ENCODE data around the gene CDC40.

Gene CDC40

GRCh38 chr6:110180228-110181008 is at the start of gene CDC40:
Gene CDC40, plus strand, starts transcription at chr6:110180427. Its CDS starts 18 bp downstream, at chr6:110180445.
- peak in 1 of 2 experiments; percentile 53 for DNase-seq

- DNase-seq: no peak
These were observed 42.0 kb upstream of the CDC40 start for GRCh38 chr6:110137924-110138887.

GRCh38 chr6:110139052-110139451 is 41.2 kb upstream of the CDC40 start:
- no peak for DNase-seq

- DNase-seq: peak; percentile 9 to 10
These were observed 39.6 kb upstream of the CDC40 start for GRCh38 chr6:110140650-110141049.

GRCh38 chr6:110147870-110148269 is 32.4 kb upstream of the CDC40 start:
- no peak for DNase-seq

GRCh38 chr6:110158479-110158878 is 21.7 kb upstream of the CDC40 start:
- DNase-seq: no peak

- DNase-seq: no peak
These were observed 10.1 kb upstream of the CDC40 start for GRCh38 chr6:110170081-110170480.

- no peak for DNase-seq
These were observed 6.6 kb upstream of the CDC40 start for GRCh38 chr6:110173506-110174132.

GRCh38 chr6:110178626-110179405 is 1.4 kb upstream of the CDC40 start:
- DNase-seq: peak; percentile 53 to 77

- peak; percentile 88 to 98 for DNase-seq
These were observed 610 bp upstream of the CDC40 start, which contains the start of gene WASF1 for GRCh38 chr6:110179406-110180227. Gene WASF1, minus strand, starts transcription at chr6:110179670. Its CDS starts 52,069 bp downstream, at chr6:110127601.

GRCh38 chr6:110181131-110182030 is 1.2 kb downstream of the CDC40 start:
- no peak for DNase-seq

GRCh38 chr6:110183292-110183885 is 3.2 kb downstream of the CDC40 start:
- no peak for DNase-seq

- no peak for DNase-seq
These were observed 5.7 kb downstream of the CDC40 start for GRCh38 chr6:110185879-110186278.

GRCh38 chr6:110188791-110189190 is 8.6 kb downstream of the CDC40 start:
- DNase-seq: no peak

- DNase-seq: no peak
These were observed 10.5 kb downstream of the CDC40 start for GRCh38 chr6:110190726-110191125.

GRCh38 chr6:110191477-110191876 is 11.2 kb downstream of the CDC40 start:
- DNase-seq: no peak

- no peak for DNase-seq
These were observed 15.4 kb downstream of the CDC40 start for GRCh38 chr6:110195639-110196038.

GRCh38 chr6:110196874-110197273 is 16.6 kb downstream of the CDC40 start:
- no peak for DNase-seq

- no peak for DNase-seq
These were observed 18.3 kb downstream of the CDC40 start for GRCh38 chr6:110198561-110198960.
